H9 (cell line): ENCODE data around the gene RABIF. TPM values are rescaled to one million over a fixed set of nuclear protein-coding genes. Genes with fewer than 3 reads are reported as not detected.
A peak's percentile ranks its signal among the peaks of the same experiment; 100 is the strongest.

Source experiments
- DNase-seq: peaks from one replicate; pipeline ENCODE4 v3.0.0-alpha.2; 2017
- H2AFZ ChIP-seq: one replicate; pipeline ENCODE4 v1.6.1; 2013; ENCODE audit warnings: mild to moderate bottlenecking, low read length, control low read depth, moderate library complexity
- H2AK5ac ChIP-seq: 2 replicates; pipeline ENCODE4 v1.6.1; 2013; ENCODE audit warnings: low read length, control low read depth, mixed read lengths; ENCODE audit not compliant: insufficient read length
- H2BK120ac ChIP-seq: one replicate; pipeline ENCODE4 v1.6.1; 2013; ENCODE audit warnings: low read depth, mild to moderate bottlenecking, low read length, control low read depth, inconsistent platforms; ENCODE audit not compliant: poor library complexity, severe bottlenecking
- H2BK12ac ChIP-seq: 2 replicates; pipeline ENCODE4 v1.6.1; 2013; ENCODE audit warnings: low read length, control low read depth, mixed read lengths, low read depth; ENCODE audit not compliant: insufficient read length
- H2BK15ac ChIP-seq: 2 replicates; pipeline ENCODE4 v1.6.1; 2013; ENCODE audit warnings: low read depth, low read length, control low read depth
- H2BK20ac ChIP-seq: one replicate; pipeline ENCODE4 v1.6.1; 2013; ENCODE audit warnings: low read depth, mild to moderate bottlenecking, low read length, control low read depth, inconsistent platforms; ENCODE audit not compliant: poor library complexity, severe bottlenecking
- H2BK5ac ChIP-seq: 2 replicates; pipeline ENCODE4 v1.6.1; 2013; ENCODE audit warnings: low read length, control low read depth, mixed read lengths; ENCODE audit not compliant: insufficient read length
- H3K14ac ChIP-seq: 2 replicates; pipeline ENCODE4 v1.6.1; 2013; ENCODE audit warnings: low read length, control low read depth; ENCODE audit not compliant: insufficient read depth
- H3K18ac ChIP-seq: 2 replicates; pipeline ENCODE4 v1.6.1; 2013; ENCODE audit warnings: low read depth, mild to moderate bottlenecking, mixed read lengths, low read length, control low read depth; ENCODE audit not compliant: insufficient read length
- H3K23ac ChIP-seq: 2 replicates; pipeline ENCODE4 v1.6.1; 2013; ENCODE audit warnings: low read length, control low read depth, mixed read lengths, low read depth; ENCODE audit not compliant: insufficient read length
- H3K23me2 ChIP-seq: 2 replicates; pipeline ENCODE4 v1.6.1; 2013; ENCODE audit warnings: low read depth, mild to moderate bottlenecking, mixed read lengths, low read length, control low read depth; ENCODE audit not compliant: insufficient read length, poor library complexity, severe bottlenecking
- H3K27ac ChIP-seq: 2 replicates; pipeline ENCODE4 v1.5.1; 2013; ENCODE audit warnings: low read length, control low read depth, mixed read lengths, low read depth; ENCODE audit not compliant: insufficient read length
- H3K27me3 ChIP-seq: 2 replicates; pipeline ENCODE4 v1.6.1; 2013; ENCODE audit warnings: low read length, control low read depth, inconsistent platforms; ENCODE audit not compliant: insufficient read depth
- H3K4ac ChIP-seq: 2 replicates; pipeline ENCODE4 v1.6.1; 2013; ENCODE audit warnings: low read depth, mild to moderate bottlenecking, control low read depth, inconsistent platforms, low read length, moderate library complexity
- H3K4me1 ChIP-seq: 2 replicates; pipeline ENCODE4 v1.6.1; 2013; ENCODE audit warnings: low read length, control low read depth, inconsistent platforms; ENCODE audit not compliant: insufficient read depth
- H3K4me2 ChIP-seq: 2 replicates; pipeline ENCODE4 v1.6.1; 2013; ENCODE audit warnings: low read length, control low read depth, mixed read lengths; ENCODE audit not compliant: insufficient read length, insufficient read depth
- H3K56ac ChIP-seq: 2 replicates; pipeline ENCODE4 v1.6.1; 2013; ENCODE audit warnings: low read depth, mild to moderate bottlenecking, mixed read lengths, low read length, control low read depth; ENCODE audit not compliant: insufficient read length
- H3K79me1 ChIP-seq: 2 replicates; pipeline ENCODE4 v1.6.1; 2013; ENCODE audit warnings: low read depth, mild to moderate bottlenecking, moderate library complexity, low read length, control low read depth, inconsistent platforms; ENCODE audit not compliant: insufficient read depth, poor library complexity, severe bottlenecking
- H3K79me2 ChIP-seq: 2 replicates; pipeline ENCODE4 v1.6.1; 2013; ENCODE audit warnings: low read length, control low read depth, inconsistent platforms; ENCODE audit not compliant: insufficient read depth
- H3K9ac ChIP-seq: 2 replicates; pipeline ENCODE4 v1.6.1; 2013; ENCODE audit warnings: low read length, control low read depth, mixed read lengths; ENCODE audit not compliant: insufficient read length; ENCODE audit errors: extremely low read depth
- H3K9me3 ChIP-seq: one replicate; pipeline ENCODE4 v1.6.1; 2013; ENCODE audit warnings: low read depth, low read length, inconsistent platforms; ENCODE audit not compliant: control insufficient read depth
- H3T11ph ChIP-seq: one replicate; pipeline ENCODE4 v1.6.1; 2013; ENCODE audit warnings: mild to moderate bottlenecking, low read length, control low read depth, inconsistent platforms
- H4K20me1 ChIP-seq: one replicate; pipeline ENCODE4 v1.6.1; 2013; ENCODE audit not compliant: control insufficient read depth, insufficient read length, insufficient read depth
- H4K5ac ChIP-seq: 2 replicates; pipeline ENCODE4 v1.6.1; 2013; ENCODE audit warnings: low read depth, mild to moderate bottlenecking, mixed read lengths, low read length, control low read depth; ENCODE audit not compliant: insufficient read length
- H4K8ac ChIP-seq: replicated peaks from 2 replicates; pipeline ENCODE4 v1.6.1; 2013; ENCODE audit warnings: low read length, control low read depth, mixed read lengths, low read depth; ENCODE audit not compliant: insufficient read length
- H4K91ac ChIP-seq: 2 replicates; pipeline ENCODE4 v1.6.1; 2013; ENCODE audit warnings: low read depth, mild to moderate bottlenecking, moderate library complexity, mixed read lengths, low read length, control low read depth; ENCODE audit not compliant: insufficient read length
- H3K27ac Mint-ChIP-seq, 3 experiments: 2 replicates in 2 of 3; 3 replicates in 1 of 3; pipeline ENCODE4 v1.8.0; 2020 to 2021; ENCODE audit warnings: mixed read lengths in 3 of 3, mild to moderate bottlenecking in 1 of 3, moderate library complexity in 1 of 3
- H3K27me3 Mint-ChIP-seq: 2 replicates; pipeline ENCODE4 v1.8.0; 2021; ENCODE audit warnings: low read depth, mild to moderate bottlenecking, moderate library complexity, mixed read lengths
- H3K36me3 Mint-ChIP-seq, 3 experiments: 2 replicates in 2 of 3; 3 replicates in 1 of 3; pipeline ENCODE4 v1.8.0; 2020 to 2021; ENCODE audit warnings: low read depth in 3 of 3, mixed read lengths in 3 of 3; ENCODE audit not compliant: insufficient read depth in 1 of 3
- H3K4me1 Mint-ChIP-seq, 2 experiments: 2 replicates each; pipeline ENCODE4 v1.8.0; 2020; ENCODE audit warnings: mixed read lengths in 2 of 2
- H3K4me3 Mint-ChIP-seq, 2 experiments: 2 replicates in 1 of 2; 3 replicates in 1 of 2; pipeline ENCODE4 v1.8.0; 2020 to 2021; ENCODE audit warnings: mild to moderate bottlenecking in 2 of 2, mixed read lengths in 2 of 2, moderate library complexity in 1 of 2
- H3K9me3 Mint-ChIP-seq, 2 experiments: 2 replicates in 1 of 2; 3 replicates in 1 of 2; pipeline ENCODE4 v1.8.0; 2020; ENCODE audit warnings: mild to moderate bottlenecking in 2 of 2, mixed read lengths in 2 of 2, moderate library complexity in 1 of 2
- WGBS: extraction: QIAGEN DNeasy Blood & Tissue Kit; methylation state at CpG from one replicate; pipeline ENCODE4 v1.1.7; 2013; ENCODE audit warnings: missing lambda C conversion rate, low lambda C conversion rate, mixed read lengths; ENCODE audit not compliant: insufficient read length; ENCODE audit errors: extremely low coverage; 5-methylcytosine and 5-hydroxymethylcytosine counted together
- total RNA-seq: library from RNA; stranded (reverse); gene quantifications from 2 replicates; pipeline ENCODE4 v1.2.1, GENCODE V29; 2021
- TF ChIP-seq, protein P1 (sequence below): fragments of 200-600 bp; sonication (generic); conservative IDR thresholded peaks from 3 replicates; pipeline ENCODE4 v1.8.0; 2021; ENCODE audit warnings: antibody characterized with exemption, mild to moderate bottlenecking

RABIF gene
- total RNA-seq, 1 experiment from 2014 or later = 8.3 TPM

DNA sequence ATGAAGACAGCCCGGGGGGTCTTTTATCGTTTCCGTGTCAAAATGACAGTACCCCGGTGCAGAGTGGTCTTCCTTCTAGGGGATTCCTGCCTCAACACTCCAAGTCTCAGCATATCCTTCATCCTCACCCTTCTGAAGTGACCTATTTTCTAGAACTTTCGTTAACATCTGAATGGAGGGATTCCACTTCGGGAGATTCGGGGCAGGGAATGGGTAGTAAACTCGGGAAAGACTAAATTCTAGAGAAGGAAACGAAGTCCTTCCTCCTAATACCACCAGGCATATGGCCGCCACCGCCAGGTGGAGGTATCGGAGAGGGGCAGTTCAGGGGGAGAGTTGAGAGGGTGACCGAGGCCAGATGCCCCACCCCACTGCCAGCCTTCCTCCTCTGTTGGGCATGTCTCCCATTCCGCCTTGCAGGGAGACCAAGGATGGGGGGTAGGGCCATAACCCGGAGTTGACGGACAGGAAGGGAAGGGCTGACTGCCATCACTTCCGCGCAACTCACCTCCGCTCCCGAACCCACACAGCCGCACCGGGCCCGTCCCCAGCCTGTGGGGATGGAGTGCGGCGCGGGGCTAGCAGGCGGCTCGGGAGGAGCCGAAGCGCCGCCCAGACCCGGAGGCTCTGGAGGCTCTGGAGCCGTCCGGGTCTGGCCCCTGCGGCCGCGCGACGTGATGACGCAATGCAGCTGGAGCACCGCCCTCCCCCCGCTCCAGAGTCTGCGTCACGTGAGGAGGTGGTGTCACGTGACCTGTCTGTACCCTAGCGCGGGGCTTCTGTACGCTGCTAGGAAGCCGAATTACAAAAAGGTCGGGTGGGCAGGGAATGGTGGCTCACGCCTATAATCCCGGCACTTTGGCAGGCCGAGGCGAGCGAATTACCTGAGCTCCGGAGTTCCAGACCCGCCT, 37.9 kb upstream of the RABIF start, which contains the start of gene KLHL12:
KLHL12 (minus strand) TSS at position 654 of the 911 bp plus-strand sequence. CDS start 2,072 bp downstream, outside the sequence.
- Histone ChIP-seq H2BK12ac (no peak within 1 kb of the TSS), H3K9ac (peak within 1 kb of the TSS; percentile 80), H3K23me2 (peaks cover 6% of the 10 kb centered on the region), H2BK15ac (no peak within 1 kb of the TSS), H3K27ac (peak within 1 kb of the TSS; percentile 9), H4K5ac (no peak within 1 kb of the TSS), H3K79me1 (no peaks in the 10 kb centered on the region), H4K91ac (no peak within 1 kb of the TSS), H3K4ac (no peak within 1 kb of the TSS), H4K8ac (no peak within 1 kb of the TSS), H3K9me3 (no peaks in the 10 kb centered on the region), H2AFZ (peak within 1 kb of the TSS; percentile 60), H4K20me1 (no peaks in the 10 kb centered on the region), H3T11ph (no peak within 1 kb of the TSS), H2BK120ac (no peak within 1 kb of the TSS), H2BK20ac (no peak within 1 kb of the TSS), H3K23ac (no peak within 1 kb of the TSS), H3K79me2 (no peaks in the 10 kb centered on the region), H3K14ac (peak within 1 kb of the TSS; percentile 85), H3K4me1 (no peaks in the 10 kb centered on the region), H3K27me3 (no peaks in the 10 kb centered on the region), H3K56ac (no peak within 1 kb of the TSS), H2AK5ac (no peak within 1 kb of the TSS), H2BK5ac (no peak within 1 kb of the TSS), H3K18ac (peak within 1 kb of the TSS; percentile 88), H3K4me2 (peak within 1 kb of the TSS; percentile 89)
- Mint-ChIP-seq H3K27ac (peak within 1 kb of the TSS; percentile 85 to 97 (median 97)), H3K4me1 (peaks cover 6 to 11% of the 10 kb centered on the region in 2 experiments), H3K36me3 (peaks cover 2 to 18% (median 15%) of the 10 kb centered on the region in 3 experiments; a peak in 6 of 7 replicates), H3K4me3 (peak within 1 kb of the TSS; percentile 89 to 93), H3K27me3 (no peaks in the 10 kb centered on the region), H3K9me3 (no peaks in the 10 kb centered on the region)
- DNase-seq = peak; percentile 97
- WGBS = no CpG with 5 or more reads among the region's 57 CpGs
- TF ChIP-seq, protein P1, sequence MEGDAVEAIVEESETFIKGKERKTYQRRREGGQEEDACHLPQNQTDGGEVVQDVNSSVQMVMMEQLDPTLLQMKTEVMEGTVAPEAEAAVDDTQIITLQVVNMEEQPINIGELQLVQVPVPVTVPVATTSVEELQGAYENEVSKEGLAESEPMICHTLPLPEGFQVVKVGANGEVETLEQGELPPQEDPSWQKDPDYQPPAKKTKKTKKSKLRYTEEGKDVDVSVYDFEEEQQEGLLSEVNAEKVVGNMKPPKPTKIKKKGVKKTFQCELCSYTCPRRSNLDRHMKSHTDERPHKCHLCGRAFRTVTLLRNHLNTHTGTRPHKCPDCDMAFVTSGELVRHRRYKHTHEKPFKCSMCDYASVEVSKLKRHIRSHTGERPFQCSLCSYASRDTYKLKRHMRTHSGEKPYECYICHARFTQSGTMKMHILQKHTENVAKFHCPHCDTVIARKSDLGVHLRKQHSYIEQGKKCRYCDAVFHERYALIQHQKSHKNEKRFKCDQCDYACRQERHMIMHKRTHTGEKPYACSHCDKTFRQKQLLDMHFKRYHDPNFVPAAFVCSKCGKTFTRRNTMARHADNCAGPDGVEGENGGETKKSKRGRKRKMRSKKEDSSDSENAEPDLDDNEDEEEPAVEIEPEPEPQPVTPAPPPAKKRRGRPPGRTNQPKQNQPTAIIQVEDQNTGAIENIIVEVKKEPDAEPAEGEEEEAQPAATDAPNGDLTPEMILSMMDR = peak; percentile 83
